ENCODE data around the gene PARP15.

PARP15 gene

GRCh38 chr3:122589297-122589696 lies 11.8 kb downstream of the PARP15 start:
- TF ChIP-seq CTCF (conservative IDR thresholded peaks at IDR 0.05; ENCODE audit: low read depth), result no peak
- H3K27ac ChIP-seq, result no peak overlapping the region
- CTCF ChIA-PET, result no interaction called here
- POLR2A ChIA-PET (ENCODE audit: low non-redundant PET), result no interaction called here
- DNase-seq (ENCODE audit: low spot score), result no peak

- no peak overlapping the region for H3K27ac ChIP-seq
These were observed 13.2 kb downstream of the PARP15 start for GRCh38 chr3:122590610-122591009.

GRCh38 chr3:122594025-122594424 lies 16.6 kb downstream of the PARP15 start:
- CTCF ChIA-PET, result no interaction called here
- POLR2A ChIA-PET (ENCODE audit: low non-redundant PET), result no interaction called here
- H3K27ac ChIP-seq, result no peak overlapping the region
- no peak for DNase-seq (ENCODE audit: low spot score)
- TF ChIP-seq CTCF (conservative IDR thresholded peaks at IDR 0.05; ENCODE audit: low read depth), result no peak

More at GRCh38 chr3:122590610-122591009, 13.2 kb downstream of the PARP15 start:
- no peak for TF ChIP-seq CTCF (conservative IDR thresholded peaks at IDR 0.05; ENCODE audit: low read depth)
- ChIA-PET CTCF (no interaction called here), POLR2A (ENCODE audit: low non-redundant PET) (no interaction called here)
- DNase-seq (ENCODE audit: low spot score), result no peak

- CTCF ChIA-PET, result no interaction called here
- no peak overlapping the region for H3K27ac ChIP-seq
- no peak for TF ChIP-seq CTCF (conservative IDR thresholded peaks at IDR 0.05; ENCODE audit: low read depth)
- POLR2A ChIA-PET (ENCODE audit: low non-redundant PET), result no interaction called here
- DNase-seq (ENCODE audit: low spot score), result no peak
These were observed 20.7 kb downstream of the PARP15 start for GRCh38 chr3:122598151-122598550.

GRCh38 chr3:122598556-122598955 lies 21.1 kb downstream of the PARP15 start:
- no peak for TF ChIP-seq CTCF (conservative IDR thresholded peaks at IDR 0.05; ENCODE audit: low read depth)
- POLR2A ChIA-PET (ENCODE audit: low non-redundant PET), result no interaction called here
- CTCF ChIA-PET, result no interaction called here
- no peak for DNase-seq (ENCODE audit: low spot score)
- H3K27ac ChIP-seq, result no peak overlapping the region

GRCh38 chr3:122602011-122602710 lies 24.7 kb downstream of the PARP15 start:
- no peak for DNase-seq (ENCODE audit: low spot score)
- ChIA-PET CTCF (interaction anchor here (0.5 to 0.6 kb wide), 2 partner anchors 11 to 22 kb away, joined by 3 read pairs; no protein-coding TSS in a partner anchor), POLR2A (ENCODE audit: low non-redundant PET) (no interaction called here)
- H3K27ac ChIP-seq, result no peak overlapping the region
- no peak for TF ChIP-seq CTCF (conservative IDR thresholded peaks at IDR 0.05; ENCODE audit: low read depth)
